Activated naive CD8-positive, alpha-beta T cell treated with anti-CD3 and anti-CD28 coated beads for 36 hours (primary cell): Measurements from ENCODE around the gene GNPTAB. TPM values are rescaled to one million over a fixed set of nuclear protein-coding genes. Genes with fewer than 3 reads are reported as not detected.
"Not testable (repeated sequence)": the region's sequence is repeated elsewhere in the genome, so short reads cannot be mapped to it uniquely, and the experiment has no call there.

ENCODE experiments used
- DNase-seq: peaks from one replicate; pipeline ENCODE4 v3.0.0; 2021
- H3K27ac Mint-ChIP-seq: one replicate; pipeline ENCODE4 v1.8.0; 2022; ENCODE audit warnings: mild to moderate bottlenecking, moderate library complexity, mixed read lengths
- H3K27me3 Mint-ChIP-seq: one replicate; pipeline ENCODE4 v1.8.0; 2022; ENCODE audit warnings: mild to moderate bottlenecking, mixed read lengths
- H3K36me3 Mint-ChIP-seq: one replicate; pipeline ENCODE4 v1.8.0; 2021; ENCODE audit warnings: mild to moderate bottlenecking, mixed read lengths
- H3K4me1 Mint-ChIP-seq: one replicate; pipeline ENCODE4 v1.8.0; 2021; ENCODE audit warnings: mixed read lengths
- H3K4me3 Mint-ChIP-seq: one replicate; pipeline ENCODE4 v1.8.0; 2022; ENCODE audit warnings: mild to moderate bottlenecking, moderate library complexity, mixed read lengths
- H3K9me3 Mint-ChIP-seq: one replicate; pipeline ENCODE4 v1.8.0; 2022; ENCODE audit warnings: mixed read lengths
- total RNA-seq, 2 experiments: library from RNA; stranded (reverse); gene quantifications; one replicate each; pipeline ENCODE4 v1.2.3, GENCODE V29; 2021

Gene GNPTAB
- total RNA-seq, 2 experiments from 2014 or later, result 44.9 to 47.4 TPM

- no peak for DNase-seq
- H3K4me3 Mint-ChIP-seq, result peak overlapping the region; percentile 98
- peak overlapping the region; percentile 91 for H3K27ac Mint-ChIP-seq
- peaks cover 20% of the 10 kb centered on the region for H3K36me3 Mint-ChIP-seq
- H3K4me1 Mint-ChIP-seq, result peaks cover 39% of the 10 kb centered on the region
- no peaks in the 10 kb centered on the region for H3K27me3 Mint-ChIP-seq
- no peaks in the 10 kb centered on the region for H3K9me3 Mint-ChIP-seq
These were observed 956 bp downstream of the GNPTAB start for GRCh38 chr12:101829639-101830366.

- Mint-ChIP-seq H3K4me1 (peaks cover 50% of the 10 kb centered on the region), H3K9me3 (no peaks in the 10 kb centered on the region), H3K36me3 (peaks cover 20% of the 10 kb centered on the region), H3K27ac (peak overlapping the region; percentile 30), H3K27me3 (no peaks in the 10 kb centered on the region), H3K4me3 (peak overlapping the region; percentile 98)
- DNase-seq, result no peak
These were observed 2.1 kb downstream of the GNPTAB start for GRCh38 chr12:101828463-101829196.

- Mint-ChIP-seq H3K27ac (peak overlapping the region; percentile 16), H3K9me3 (no peaks in the 10 kb centered on the region)
These were observed 3.9 kb downstream of the GNPTAB start for GRCh38 chr12:101826766-101827368.

GRCh38 chr12:101824831-101825230, 5.9 kb downstream of the GNPTAB start:
- Mint-ChIP-seq H3K36me3 (peaks cover 37% of the 10 kb centered on the region), H3K4me3 (peak overlapping the region; percentile 1), H3K4me1 (peaks cover 73% of the 10 kb centered on the region), H3K9me3 (no peaks in the 10 kb centered on the region), H3K27me3 (no peaks in the 10 kb centered on the region), H3K27ac (peak overlapping the region; percentile 13)
- DNase-seq, result no peak

More at GRCh38 chr12:101826766-101827368, 3.9 kb downstream of the GNPTAB start:
- H3K4me1 Mint-ChIP-seq, result peaks cover 62% of the 10 kb centered on the region
- H3K36me3 Mint-ChIP-seq, result peaks cover 23% of the 10 kb centered on the region
- H3K27me3 Mint-ChIP-seq, result no peaks in the 10 kb centered on the region
- peak overlapping the region; percentile 43 for H3K4me3 Mint-ChIP-seq
- DNase-seq, result no peak

- DNase-seq, result peak; percentile 65
- H3K27me3 Mint-ChIP-seq, result no peaks in the 10 kb centered on the region
- H3K9me3 Mint-ChIP-seq, result peaks cover 2% of the 10 kb centered on the region
- H3K4me1 Mint-ChIP-seq, result peaks cover 77% of the 10 kb centered on the region
- peaks cover 37% of the 10 kb centered on the region for H3K36me3 Mint-ChIP-seq
- peak overlapping the region; percentile 76 for H3K27ac Mint-ChIP-seq
- peak overlapping the region; percentile 48 for H3K4me3 Mint-ChIP-seq
These were observed 6.9 kb downstream of the GNPTAB start for GRCh38 chr12:101823891-101824290.

- H3K9me3 Mint-ChIP-seq, result peaks cover 4% of the 10 kb centered on the region
- peaks cover 78% of the 10 kb centered on the region for H3K4me1 Mint-ChIP-seq
- no peaks in the 10 kb centered on the region for H3K27me3 Mint-ChIP-seq
- peak overlapping the region; percentile 81 for H3K27ac Mint-ChIP-seq
- DNase-seq, result no peak
- peak overlapping the region; percentile 50 for H3K4me3 Mint-ChIP-seq
- H3K36me3 Mint-ChIP-seq, result peaks cover 40% of the 10 kb centered on the region
These were observed 7.7 kb downstream of the GNPTAB start for GRCh38 chr12:101823039-101823438.

- Mint-ChIP-seq H3K27ac (peak overlapping the region; percentile 94), H3K9me3 (peaks cover 17% of the 10 kb centered on the region), H3K4me3 (peak overlapping the region; percentile 44), H3K4me1 (peaks cover 69% of the 10 kb centered on the region), H3K27me3 (no peaks in the 10 kb centered on the region), H3K36me3 (peaks cover 49% of the 10 kb centered on the region)
- DNase-seq, result no peak
These were observed 11.3 kb downstream of the GNPTAB start for GRCh38 chr12:101819467-101819866.

GRCh38 chr12:101818689-101819088, 12.1 kb downstream of the GNPTAB start:
- H3K36me3 Mint-ChIP-seq, result peaks cover 49% of the 10 kb centered on the region
- H3K4me3 Mint-ChIP-seq, result not testable (repeated sequence)

GRCh38 chr12:101813117-101813516, 17.6 kb downstream of the GNPTAB start:
- H3K27me3 Mint-ChIP-seq, result no peaks in the 10 kb centered on the region
- peaks cover 44% of the 10 kb centered on the region for H3K4me1 Mint-ChIP-seq
- no peak overlapping the region for H3K4me3 Mint-ChIP-seq
- no peak for DNase-seq
- H3K9me3 Mint-ChIP-seq, result peaks cover 14% of the 10 kb centered on the region
- peaks cover 42% of the 10 kb centered on the region for H3K36me3 Mint-ChIP-seq
- no peak overlapping the region for H3K27ac Mint-ChIP-seq

More at GRCh38 chr12:101818689-101819088, 12.1 kb downstream of the GNPTAB start:
- DNase-seq, H3K27me3 Mint-ChIP-seq: not testable (repeated sequence)
- Mint-ChIP-seq H3K4me1 (peaks cover 62% of the 10 kb centered on the region), H3K27ac (peak overlapping the region; percentile 94), H3K9me3 (peaks cover 17% of the 10 kb centered on the region)

GRCh38 chr12:101812716-101813115, 18.0 kb downstream of the GNPTAB start:
- H3K4me1 Mint-ChIP-seq, result peaks cover 42% of the 10 kb centered on the region
- H3K9me3 Mint-ChIP-seq, DNase-seq, H3K27me3 Mint-ChIP-seq, H3K27ac Mint-ChIP-seq, H3K4me3 Mint-ChIP-seq: not testable (repeated sequence)
- H3K36me3 Mint-ChIP-seq, result peaks cover 42% of the 10 kb centered on the region

GRCh38 chr12:101811342-101811741, 19.4 kb downstream of the GNPTAB start:
- not testable (repeated sequence) for H3K27me3 Mint-ChIP-seq, H3K9me3 Mint-ChIP-seq, DNase-seq, H3K27ac Mint-ChIP-seq, H3K4me3 Mint-ChIP-seq
- Mint-ChIP-seq H3K4me1 (peaks cover 47% of the 10 kb centered on the region), H3K36me3 (peaks cover 42% of the 10 kb centered on the region)

GRCh38 chr12:101809208-101809607, 21.6 kb downstream of the GNPTAB start:
- peaks cover 34% of the 10 kb centered on the region for H3K36me3 Mint-ChIP-seq
- no peak for DNase-seq
- H3K4me1 Mint-ChIP-seq, result peaks cover 43% of the 10 kb centered on the region
- H3K9me3 Mint-ChIP-seq, result no peaks in the 10 kb centered on the region
- no peaks in the 10 kb centered on the region for H3K27me3 Mint-ChIP-seq
- no peak overlapping the region for H3K27ac Mint-ChIP-seq
- no peak overlapping the region for H3K4me3 Mint-ChIP-seq

- Mint-ChIP-seq H3K4me1 (peaks cover 46% of the 10 kb centered on the region), H3K27me3 (no peaks in the 10 kb centered on the region), H3K27ac (no peak overlapping the region), H3K4me3 (no peak overlapping the region), H3K9me3 (peaks cover 1% of the 10 kb centered on the region), H3K36me3 (peaks cover 24% of the 10 kb centered on the region)
- DNase-seq, result no peak
These were observed 24.5 kb downstream of the GNPTAB start for GRCh38 chr12:101806265-101806664.

GRCh38 chr12:101804409-101804808, 26.4 kb downstream of the GNPTAB start:
- H3K27ac Mint-ChIP-seq, result no peak overlapping the region
- no peak for DNase-seq
- no peaks in the 10 kb centered on the region for H3K27me3 Mint-ChIP-seq
- H3K9me3 Mint-ChIP-seq, result peaks cover 1% of the 10 kb centered on the region
- H3K36me3 Mint-ChIP-seq, result peaks cover 25% of the 10 kb centered on the region
- H3K4me3 Mint-ChIP-seq, result no peak overlapping the region
- peaks cover 40% of the 10 kb centered on the region for H3K4me1 Mint-ChIP-seq

GRCh38 chr12:101803978-101804377, 26.8 kb downstream of the GNPTAB start:
- peaks cover 28% of the 10 kb centered on the region for H3K36me3 Mint-ChIP-seq
- peaks cover 41% of the 10 kb centered on the region for H3K4me1 Mint-ChIP-seq
- H3K9me3 Mint-ChIP-seq, result peaks cover 1% of the 10 kb centered on the region
- no peak for DNase-seq
- H3K27me3 Mint-ChIP-seq, result no peaks in the 10 kb centered on the region
- no peak overlapping the region for H3K4me3 Mint-ChIP-seq
- H3K27ac Mint-ChIP-seq, result peak overlapping the region; percentile 60
